DOHH2 (cell line): ENCODE measurements around the gene DHX58.

Experiments used
- H3F3A ChIP-seq: fragments of 200-600 bp; sonication (generic), shearing (Covaris generic); 2 replicates; pipeline ENCODE4 v1.6.0; 2016; ENCODE audit warnings: antibody characterized with exemption, mild to moderate bottlenecking; ENCODE audit not compliant: control insufficient read depth, insufficient read depth
- H3K27ac ChIP-seq: fragments of 200-600 bp; sonication (generic); 2 replicates; pipeline ENCODE4 v1.5.1; 2014; ENCODE audit warnings: low read depth, mild to moderate bottlenecking, low read length, moderate library complexity
- H3K27me3 ChIP-seq: fragments of 200-600 bp; sonication (generic); 2 replicates; pipeline ENCODE4 v1.6.1; 2014; ENCODE audit warnings: mild to moderate bottlenecking, low read length, mixed read lengths; ENCODE audit not compliant: control insufficient read depth
- H3K36me3 ChIP-seq: fragments of 200-600 bp; sonication (generic); 2 replicates; pipeline ENCODE4 v1.6.1; 2014; ENCODE audit warnings: mild to moderate bottlenecking, low read length, moderate library complexity, mixed read lengths; ENCODE audit not compliant: control insufficient read depth
- H3K4me1 ChIP-seq: fragments of 200-600 bp; sonication (generic); 2 replicates; pipeline ENCODE4 v1.6.1; 2014; ENCODE audit warnings: mild to moderate bottlenecking, low read length, mixed read lengths; ENCODE audit not compliant: control insufficient read depth
- H3K4me2 ChIP-seq: fragments of 200-600 bp; sonication (generic); 2 replicates; pipeline ENCODE4 v1.6.0; 2014; ENCODE audit warnings: mild to moderate bottlenecking, low read length, moderate library complexity
- H3K4me3 ChIP-seq: fragments of 200-600 bp; sonication (generic); 2 replicates; pipeline ENCODE4 v1.5.1; 2014; ENCODE audit warnings: mild to moderate bottlenecking, low read length, mixed read lengths
- H3K79me2 ChIP-seq: fragments of 200-600 bp; sonication (generic); 2 replicates; pipeline ENCODE4 v1.6.1; 2014; ENCODE audit warnings: mild to moderate bottlenecking, low read length, mixed read lengths; ENCODE audit not compliant: control insufficient read depth
- H3K9me2 ChIP-seq: fragments of 200-600 bp; sonication (generic); replicated peaks from 2 replicates; pipeline ENCODE4 v1.6.1; 2014; ENCODE audit warnings: mild to moderate bottlenecking, low read length, mixed read lengths; ENCODE audit not compliant: control insufficient read depth
- H3K9me3 ChIP-seq: fragments of 200-600 bp; sonication (generic); 2 replicates; pipeline ENCODE4 v1.6.1; 2014; ENCODE audit warnings: antibody characterized with exemption, low read length, mixed read lengths; ENCODE audit not compliant: control insufficient read depth, insufficient read depth
- H4K20me1 ChIP-seq: fragments of 200-600 bp; sonication (generic); 2 replicates; pipeline ENCODE4 v1.6.0; 2014; ENCODE audit warnings: low read depth, mild to moderate bottlenecking, antibody characterized with exemption, low read length, moderate library complexity; ENCODE audit not compliant: control insufficient read depth, insufficient read depth
- EZH2phosphoT487 ChIP-seq: fragments of 200-600 bp; sonication (generic); IDR thresholded peaks from 2 replicates; pipeline ENCODE4 v1.6.1; 2017; ENCODE audit warnings: borderline replicate concordance, mild to moderate bottlenecking, antibody characterized with exemption, low read length, moderate library complexity, mixed read lengths
- TF ChIP-seq, protein P1 (sequence below): fragments of 200-600 bp; sonication (generic); IDR thresholded peaks from one replicate; pipeline ENCODE4 v1.5.1; 2014; ENCODE audit warnings: antibody characterized with exemption, mild to moderate bottlenecking, low read depth, low read length; ENCODE audit not compliant: poor library complexity, severe bottlenecking

The DHX58 gene

DNA sequence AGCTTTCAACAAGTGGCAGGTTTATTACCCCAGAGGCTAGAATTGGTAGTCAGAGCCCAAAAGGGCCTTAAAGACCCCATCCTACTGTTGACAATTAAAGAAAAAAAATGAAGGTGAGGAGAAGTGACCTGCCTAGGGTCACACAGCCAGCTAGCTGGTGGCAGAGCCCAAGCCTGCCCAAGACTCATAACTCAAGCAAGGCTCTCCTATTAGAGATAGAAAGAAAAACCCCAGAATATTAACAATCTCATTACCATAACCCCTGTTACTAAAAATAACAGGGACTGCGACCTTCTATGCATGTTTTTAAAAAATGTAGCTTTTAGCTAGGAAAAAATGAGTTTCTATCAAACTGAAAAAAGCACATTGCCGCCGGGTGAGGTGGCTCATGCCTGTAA, 24.1 kb upstream of the DHX58 start:
- Histone ChIP-seq H3K79me2 (peaks cover 91% of the 10 kb centered on the region), H3K27me3 (no peaks in the 10 kb centered on the region), H3K9me2 (no peaks in the 10 kb centered on the region), H4K20me1 (peaks cover 28% of the 10 kb centered on the region), H3K4me3 (peak overlapping the region; percentile 30), H3K36me3 (peaks cover 45% of the 10 kb centered on the region), H3K4me1 (peaks cover 68% of the 10 kb centered on the region), H3K27ac (peak overlapping the region; percentile 29), H3K9me3 (no peaks in the 10 kb centered on the region), H3K4me2 (peak overlapping the region; percentile 56), H3F3A (peaks cover 24% of the 10 kb centered on the region)
- no peak for TF ChIP-seq EZH2phosphoT487
- TF ChIP-seq, protein P1, sequence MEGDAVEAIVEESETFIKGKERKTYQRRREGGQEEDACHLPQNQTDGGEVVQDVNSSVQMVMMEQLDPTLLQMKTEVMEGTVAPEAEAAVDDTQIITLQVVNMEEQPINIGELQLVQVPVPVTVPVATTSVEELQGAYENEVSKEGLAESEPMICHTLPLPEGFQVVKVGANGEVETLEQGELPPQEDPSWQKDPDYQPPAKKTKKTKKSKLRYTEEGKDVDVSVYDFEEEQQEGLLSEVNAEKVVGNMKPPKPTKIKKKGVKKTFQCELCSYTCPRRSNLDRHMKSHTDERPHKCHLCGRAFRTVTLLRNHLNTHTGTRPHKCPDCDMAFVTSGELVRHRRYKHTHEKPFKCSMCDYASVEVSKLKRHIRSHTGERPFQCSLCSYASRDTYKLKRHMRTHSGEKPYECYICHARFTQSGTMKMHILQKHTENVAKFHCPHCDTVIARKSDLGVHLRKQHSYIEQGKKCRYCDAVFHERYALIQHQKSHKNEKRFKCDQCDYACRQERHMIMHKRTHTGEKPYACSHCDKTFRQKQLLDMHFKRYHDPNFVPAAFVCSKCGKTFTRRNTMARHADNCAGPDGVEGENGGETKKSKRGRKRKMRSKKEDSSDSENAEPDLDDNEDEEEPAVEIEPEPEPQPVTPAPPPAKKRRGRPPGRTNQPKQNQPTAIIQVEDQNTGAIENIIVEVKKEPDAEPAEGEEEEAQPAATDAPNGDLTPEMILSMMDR: no peak

GRCh38 chr17:42135664-42136653, 23.4 kb upstream of the DHX58 start:
- H3K4me1 ChIP-seq: peaks cover 73% of the 10 kb centered on the region
- TF ChIP-seq EZH2phosphoT487: no peak
- TF ChIP-seq, protein P1: no peak
- peaks cover 28% of the 10 kb centered on the region for H4K20me1 ChIP-seq
- H3K79me2 ChIP-seq: peaks cover 91% of the 10 kb centered on the region
- H3K4me2 ChIP-seq: peak overlapping the region; percentile 56
- peaks cover 45% of the 10 kb centered on the region for H3K36me3 ChIP-seq
- H3K27ac ChIP-seq: peak overlapping the region; percentile 29
- H3K9me2 ChIP-seq: no peaks in the 10 kb centered on the region
- peaks cover 24% of the 10 kb centered on the region for H3F3A ChIP-seq
- peak overlapping the region; percentile 30 for H3K4me3 ChIP-seq
- no peaks in the 10 kb centered on the region for H3K9me3 ChIP-seq
- H3K27me3 ChIP-seq: no peaks in the 10 kb centered on the region

DNA sequence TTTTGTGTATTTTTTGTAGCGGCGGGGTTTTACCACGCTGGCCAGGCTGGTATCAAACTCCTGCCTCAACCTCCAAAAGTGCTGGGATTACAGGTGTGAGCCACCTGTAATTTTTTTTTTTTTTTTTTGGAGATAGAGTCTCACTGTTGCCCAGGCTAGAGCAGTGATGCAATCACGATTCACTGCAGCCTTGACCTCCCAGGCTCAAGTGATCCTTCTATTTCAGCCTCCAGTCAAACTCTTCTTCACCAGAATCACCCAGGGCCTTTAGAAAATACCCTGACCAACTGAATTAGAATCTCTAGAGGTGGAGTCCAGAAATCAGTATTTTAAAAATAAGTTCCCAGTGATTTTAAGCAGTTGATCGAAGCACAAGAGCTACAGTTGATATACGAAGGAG, 22.6 kb upstream of the DHX58 start:
- Histone ChIP-seq H3K9me2 (no peaks in the 10 kb centered on the region), H3F3A (peaks cover 24% of the 10 kb centered on the region), H3K4me2 (peak overlapping the region; percentile 56), H3K4me1 (peaks cover 73% of the 10 kb centered on the region), H3K9me3 (no peaks in the 10 kb centered on the region), H3K27me3 (no peaks in the 10 kb centered on the region), H4K20me1 (peaks cover 28% of the 10 kb centered on the region), H3K79me2 (peaks cover 89% of the 10 kb centered on the region), H3K36me3 (peaks cover 51% of the 10 kb centered on the region), H3K27ac (peak overlapping the region; percentile 29), H3K4me3 (no peak overlapping the region)
- TF ChIP-seq EZH2phosphoT487: no peak
- TF ChIP-seq, protein P1: no peak
